ENCODE measurements around the gene LRRC18. TPM values are rescaled to one million over a fixed set of nuclear protein-coding genes. Genes with fewer than 3 reads are reported as not detected.

The LRRC18 gene
- total RNA-seq, 4 donors from 2014 or later, result 0.21 TPM; not detected in 3

DNA sequence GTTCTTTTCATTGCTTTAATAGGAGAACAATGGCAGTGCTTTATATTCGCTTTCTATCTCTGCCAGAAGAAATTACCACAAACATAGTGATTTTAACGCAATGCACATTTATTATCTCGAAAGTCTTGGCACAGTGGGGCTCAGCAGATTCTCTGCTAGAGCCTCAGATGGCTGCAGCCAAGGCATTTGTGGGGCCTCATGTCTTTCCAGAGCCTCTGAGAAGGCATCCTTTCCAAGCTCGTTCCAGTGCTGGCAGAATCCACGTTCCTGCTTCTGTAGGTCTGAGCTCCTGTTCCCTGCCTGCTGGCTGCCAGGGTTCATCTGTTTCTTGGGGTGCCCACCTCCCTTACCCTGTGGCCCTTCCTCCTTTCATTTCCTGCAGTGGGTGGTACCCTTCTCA lies 60.2 kb downstream of the LRRC18 start:
- DNase-seq, result no peak
- Histone ChIP-seq H3K27me3 (no peaks in the 10 kb centered on the region), H3K4me1 (no peaks in the 10 kb centered on the region), H3K27ac (no peak overlapping the region), H3K36me3 (no peaks in the 10 kb centered on the region), H3K9me3 (no peaks in the 10 kb centered on the region), H3K4me3 (no peak overlapping the region)
- intact Hi-C loops (cut with DNase I; ENCODE audit: low total_unique reads), result no loop called here
- TF ChIP-seq POLR2A (IDR thresholded peaks at IDR 0.05), result no peak
- TF ChIP-seq, protein P1, sequence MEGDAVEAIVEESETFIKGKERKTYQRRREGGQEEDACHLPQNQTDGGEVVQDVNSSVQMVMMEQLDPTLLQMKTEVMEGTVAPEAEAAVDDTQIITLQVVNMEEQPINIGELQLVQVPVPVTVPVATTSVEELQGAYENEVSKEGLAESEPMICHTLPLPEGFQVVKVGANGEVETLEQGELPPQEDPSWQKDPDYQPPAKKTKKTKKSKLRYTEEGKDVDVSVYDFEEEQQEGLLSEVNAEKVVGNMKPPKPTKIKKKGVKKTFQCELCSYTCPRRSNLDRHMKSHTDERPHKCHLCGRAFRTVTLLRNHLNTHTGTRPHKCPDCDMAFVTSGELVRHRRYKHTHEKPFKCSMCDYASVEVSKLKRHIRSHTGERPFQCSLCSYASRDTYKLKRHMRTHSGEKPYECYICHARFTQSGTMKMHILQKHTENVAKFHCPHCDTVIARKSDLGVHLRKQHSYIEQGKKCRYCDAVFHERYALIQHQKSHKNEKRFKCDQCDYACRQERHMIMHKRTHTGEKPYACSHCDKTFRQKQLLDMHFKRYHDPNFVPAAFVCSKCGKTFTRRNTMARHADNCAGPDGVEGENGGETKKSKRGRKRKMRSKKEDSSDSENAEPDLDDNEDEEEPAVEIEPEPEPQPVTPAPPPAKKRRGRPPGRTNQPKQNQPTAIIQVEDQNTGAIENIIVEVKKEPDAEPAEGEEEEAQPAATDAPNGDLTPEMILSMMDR (IDR thresholded peaks at IDR 0.05), result no peak

- H3K36me3 ChIP-seq, result no peaks in the 10 kb centered on the region
- H3K27ac ChIP-seq, result no peak overlapping the region
- H3K27me3 ChIP-seq, result no peaks in the 10 kb centered on the region
- intact Hi-C loops (cut with DNase I; ENCODE audit: low total_unique reads), result no loop called here
- DNase-seq, result no peak
- no peak overlapping the region for H3K4me3 ChIP-seq
- no peaks in the 10 kb centered on the region for H3K4me1 ChIP-seq
- TF ChIP-seq POLR2A (IDR thresholded peaks at IDR 0.05), result no peak
- TF ChIP-seq, protein P1 (IDR thresholded peaks at IDR 0.05), result no peak
- H3K9me3 ChIP-seq, result no peaks in the 10 kb centered on the region
Observed at GRCh38 chr10:48878091-48878490, 61.5 kb downstream of the LRRC18 start.

- no peaks in the 10 kb centered on the region for H3K4me1 ChIP-seq
- H3K36me3 ChIP-seq, result no peaks in the 10 kb centered on the region
- H3K4me3 ChIP-seq, result no peak overlapping the region
- H3K27ac ChIP-seq, result no peak overlapping the region
- DNase-seq, result no peak
- H3K27me3 ChIP-seq, result no peaks in the 10 kb centered on the region
- intact Hi-C loops (cut with DNase I; ENCODE audit: low total_unique reads), result no loop called here
- TF ChIP-seq, protein P1 (IDR thresholded peaks at IDR 0.05), result no peak
- TF ChIP-seq POLR2A (IDR thresholded peaks at IDR 0.05), result no peak
- no peaks in the 10 kb centered on the region for H3K9me3 ChIP-seq
Observed at GRCh38 chr10:48872234-48872633, 67.4 kb downstream of the LRRC18 start.

Small RNAs within 50 kb of the gene (microRNA-seq; reads per million reads assigned to microRNA genes)
- gene MIR4294 (ENCODE audit: borderline microRNAs expressed, borderline replicate concordance), result not detected

Small RNAs within 50 kb of the gene (small RNA-seq; reads per million reads assigned to genes)
- not detected for gene MIR4294

Other genes starting within 250 kb of the LRRC18 start
- 10 to 100 TPM; 10.3 to 46.6 (median 19.3) TPM for gene VSTM4, start 175.7 kb upstream of the LRRC18 start, total RNA-seq
- not detected for gene FAM170B, start 194.2 kb upstream of the LRRC18 start, total RNA-seq
- 10 to 100 TPM in 3 of 4 donors, 1 to 10 TPM in 1; 8.5 to 38.9 (median 14.7) TPM for gene TMEM273, start 248.6 kb upstream of the LRRC18 start, total RNA-seq

Measured in uterus (tissue), 4 donors.